GM06990 (cell line): ENCODE measurements around the gene FLVCR1.

ENCODE experiments used
- DNase-seq: peaks from one replicate; pipeline ENCODE4 v3.0.0-alpha.2; 2011; ENCODE audit not compliant: insufficient read length; ENCODE audit errors: extremely low read depth
- H3K27me3 ChIP-seq: replicated peaks from 2 replicates; pipeline ENCODE4 v1.6.0; 2011; ENCODE audit warnings: low read length; ENCODE audit not compliant: control insufficient read depth, insufficient read depth
- H3K36me3 ChIP-seq: 2 replicates; pipeline ENCODE4 v1.5.1; 2011; ENCODE audit warnings: low read length; ENCODE audit not compliant: control insufficient read depth, insufficient read depth
- H3K4me3 ChIP-seq: replicated peaks from 2 replicates; pipeline ENCODE4 v1.5.1; 2011; ENCODE audit warnings: low read depth, mild to moderate bottlenecking, control low read depth, low read length
- TF ChIP-seq, protein P1 (sequence below): IDR thresholded peaks from 2 replicates; pipeline ENCODE4 v1.5.1; 2011; ENCODE audit warnings: low read length, control low read depth, mild to moderate bottlenecking, inconsistent platforms; ENCODE audit not compliant: insufficient read depth, poor library complexity, severe bottlenecking

FLVCR1 gene

DNA sequence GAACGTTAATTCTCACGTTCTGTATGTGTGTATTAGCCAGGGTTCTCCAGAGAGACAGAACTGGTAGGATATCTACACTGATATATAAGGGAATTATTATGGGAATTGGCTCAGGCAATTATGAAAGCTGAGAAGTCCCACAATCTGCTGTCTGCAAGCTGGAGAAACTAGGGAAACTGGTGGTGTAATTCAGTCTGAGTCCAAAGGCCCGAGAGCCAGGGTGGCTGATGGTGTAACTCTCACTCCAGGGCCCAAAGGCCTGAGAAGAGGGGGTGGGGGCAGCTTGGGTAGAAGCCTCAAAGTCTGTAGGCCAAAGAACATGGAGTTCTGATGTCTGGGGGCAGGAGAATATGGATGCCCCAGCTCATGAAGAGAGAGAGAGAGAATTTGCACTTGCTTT is 79.0 kb downstream of the FLVCR1 start:
- H3K4me3 ChIP-seq, result no peak overlapping the region
- no peak for DNase-seq
- TF ChIP-seq, protein P1, sequence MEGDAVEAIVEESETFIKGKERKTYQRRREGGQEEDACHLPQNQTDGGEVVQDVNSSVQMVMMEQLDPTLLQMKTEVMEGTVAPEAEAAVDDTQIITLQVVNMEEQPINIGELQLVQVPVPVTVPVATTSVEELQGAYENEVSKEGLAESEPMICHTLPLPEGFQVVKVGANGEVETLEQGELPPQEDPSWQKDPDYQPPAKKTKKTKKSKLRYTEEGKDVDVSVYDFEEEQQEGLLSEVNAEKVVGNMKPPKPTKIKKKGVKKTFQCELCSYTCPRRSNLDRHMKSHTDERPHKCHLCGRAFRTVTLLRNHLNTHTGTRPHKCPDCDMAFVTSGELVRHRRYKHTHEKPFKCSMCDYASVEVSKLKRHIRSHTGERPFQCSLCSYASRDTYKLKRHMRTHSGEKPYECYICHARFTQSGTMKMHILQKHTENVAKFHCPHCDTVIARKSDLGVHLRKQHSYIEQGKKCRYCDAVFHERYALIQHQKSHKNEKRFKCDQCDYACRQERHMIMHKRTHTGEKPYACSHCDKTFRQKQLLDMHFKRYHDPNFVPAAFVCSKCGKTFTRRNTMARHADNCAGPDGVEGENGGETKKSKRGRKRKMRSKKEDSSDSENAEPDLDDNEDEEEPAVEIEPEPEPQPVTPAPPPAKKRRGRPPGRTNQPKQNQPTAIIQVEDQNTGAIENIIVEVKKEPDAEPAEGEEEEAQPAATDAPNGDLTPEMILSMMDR, result no peak
- H3K36me3 ChIP-seq, result no peaks in the 10 kb centered on the region
- H3K27me3 ChIP-seq, result no peaks in the 10 kb centered on the region

DNA sequence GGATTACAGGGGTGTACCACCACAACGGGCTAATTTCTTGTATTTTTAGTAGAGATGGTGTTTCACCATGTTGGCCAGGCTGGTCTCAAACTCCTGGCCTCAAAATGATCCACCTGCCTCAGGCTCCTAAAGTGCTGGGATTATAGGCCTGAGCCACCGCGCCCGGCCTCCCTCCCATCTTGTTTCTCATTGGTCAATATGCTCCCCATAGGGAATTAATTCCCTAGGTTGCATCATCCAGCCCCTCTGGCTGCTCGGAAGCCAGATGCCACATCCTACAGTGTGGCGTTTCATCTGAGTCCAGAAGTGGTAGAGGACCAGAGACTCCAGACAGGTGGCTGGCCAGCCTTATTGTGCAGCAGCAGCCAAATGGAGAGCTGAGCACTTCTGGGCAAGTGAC is 80.8 kb downstream of the FLVCR1 start:
- H3K4me3 ChIP-seq, result no peak overlapping the region
- no peaks in the 10 kb centered on the region for H3K27me3 ChIP-seq
- DNase-seq, result no peak
- TF ChIP-seq, protein P1, result no peak
- no peaks in the 10 kb centered on the region for H3K36me3 ChIP-seq

DNA sequence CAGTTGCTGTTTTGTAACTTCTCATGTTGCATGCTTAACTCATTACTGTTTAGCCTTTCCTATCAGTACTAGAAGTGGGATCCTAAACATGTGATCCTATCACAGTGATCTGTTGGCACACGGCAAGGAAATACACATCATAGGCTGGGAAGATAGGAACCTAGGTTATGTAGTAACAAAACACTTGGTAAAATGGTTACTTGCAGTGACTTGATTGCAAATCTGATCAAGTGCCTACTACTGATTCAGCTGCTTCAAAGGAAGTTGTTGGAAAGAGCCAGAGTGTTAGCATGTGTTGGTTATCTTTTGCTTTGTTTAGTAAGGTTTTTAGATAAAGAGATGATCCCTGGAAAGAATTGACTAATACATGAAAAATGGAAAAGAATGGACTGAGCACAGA is 83.4 kb downstream of the FLVCR1 start:
- Histone ChIP-seq H3K36me3 (no peaks in the 10 kb centered on the region), H3K4me3 (no peak overlapping the region), H3K27me3 (no peaks in the 10 kb centered on the region)
- TF ChIP-seq, protein P1, result no peak
- DNase-seq, result no peak

DNA sequence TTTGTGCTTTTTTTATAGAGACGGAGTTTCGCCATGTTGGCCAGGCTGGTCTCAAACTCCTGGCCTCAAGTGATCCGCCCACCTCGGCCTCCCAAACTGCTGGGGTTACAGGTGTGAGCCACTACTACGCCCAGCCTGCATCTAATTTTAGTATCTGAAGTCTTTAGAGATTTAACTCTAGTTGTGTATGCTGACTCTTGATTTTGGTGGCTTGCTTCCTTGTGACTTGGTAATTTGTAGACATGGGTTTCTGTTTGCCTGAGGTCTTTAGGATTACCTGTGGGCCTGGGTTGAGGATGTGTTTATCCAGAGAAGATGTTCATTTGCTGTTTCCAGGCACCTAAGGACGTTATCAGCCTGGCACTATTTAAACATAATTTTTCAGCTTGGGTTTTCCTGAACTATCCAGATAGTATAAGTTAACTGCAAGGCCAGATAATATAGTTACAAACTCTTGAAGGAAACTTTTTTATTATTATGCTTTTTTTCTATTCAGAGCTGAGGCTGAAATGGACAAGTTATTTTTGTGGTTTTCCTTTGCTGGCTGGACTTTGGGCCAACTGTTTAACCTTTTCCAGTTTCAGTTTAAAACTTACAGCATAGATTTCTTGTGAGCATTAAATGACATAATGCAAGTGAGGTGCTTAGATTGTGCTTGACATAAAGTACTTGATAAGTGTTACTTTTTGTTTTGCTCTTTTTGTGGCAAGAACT is 84.8 kb downstream of the FLVCR1 start:
- DNase-seq, result no peak
- Histone ChIP-seq H3K27me3 (no peaks in the 10 kb centered on the region), H3K36me3 (no peaks in the 10 kb centered on the region), H3K4me3 (no peak overlapping the region)
- TF ChIP-seq, protein P1, result no peak

DNA sequence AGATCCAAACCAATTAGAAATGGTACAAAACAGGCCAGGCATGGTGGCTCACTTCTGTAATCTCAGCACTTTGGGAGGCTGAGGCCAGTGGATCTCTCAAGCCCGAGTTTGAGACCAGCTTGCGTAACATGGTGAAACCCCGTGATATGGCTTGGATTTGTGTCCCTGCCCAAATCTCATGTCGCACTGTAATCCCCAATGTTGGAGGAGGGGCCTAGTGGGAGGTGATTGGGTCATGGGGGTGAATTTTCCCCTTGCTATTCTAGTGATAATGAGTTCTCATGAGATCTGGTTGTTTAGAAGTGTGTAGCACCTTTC is 85.3 kb downstream of the FLVCR1 start:
- no peak for DNase-seq
- H3K4me3 ChIP-seq, result no peak overlapping the region
- H3K36me3 ChIP-seq, result no peaks in the 10 kb centered on the region
- no peaks in the 10 kb centered on the region for H3K27me3 ChIP-seq
- TF ChIP-seq, protein P1, result no peak

DNA sequence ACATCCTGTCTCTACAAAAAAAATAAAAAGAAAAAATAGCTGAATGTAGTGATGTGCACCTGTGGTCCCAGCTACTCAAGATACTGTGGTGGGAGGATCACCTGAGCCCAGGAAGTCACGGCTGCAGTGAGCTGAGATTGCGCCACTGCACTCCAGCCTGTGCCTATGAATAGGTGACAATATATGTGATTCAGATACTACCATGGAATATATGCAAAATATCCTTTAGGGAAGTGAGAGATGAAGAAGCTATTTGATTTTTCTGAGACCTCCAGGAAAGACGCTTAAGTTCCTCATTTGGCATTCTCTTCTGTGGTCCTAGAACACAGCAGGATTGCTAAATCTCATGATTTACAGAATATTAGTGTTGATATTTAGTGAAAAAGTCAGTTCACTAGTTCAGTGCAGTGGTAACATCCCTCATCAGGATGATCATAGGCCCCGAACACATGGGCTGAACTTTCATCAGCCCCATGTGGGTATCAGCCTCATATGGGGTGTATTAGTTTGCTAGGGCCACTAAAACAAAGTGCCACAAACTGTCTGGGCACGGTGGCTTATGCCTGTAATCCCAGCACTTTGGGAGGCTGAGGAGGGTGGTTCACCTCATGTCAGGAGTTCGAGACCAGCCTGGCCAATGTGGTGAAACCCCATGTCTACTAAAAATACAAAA is 86.3 kb downstream of the FLVCR1 start:
- DNase-seq, result no peak
- H3K27me3 ChIP-seq, result no peaks in the 10 kb centered on the region
- no peaks in the 10 kb centered on the region for H3K36me3 ChIP-seq
- no peak overlapping the region for H3K4me3 ChIP-seq
- TF ChIP-seq, protein P1, result no peak
